H9 (cell line): ENCODE measurements around the gene NHLRC4. TPM values are rescaled to one million over a fixed set of nuclear protein-coding genes. Genes with fewer than 3 reads are reported as not detected.
A peak's percentile ranks its signal among the peaks of the same experiment; 100 is the strongest.

Experiments
- DNase-seq: peaks from one replicate; pipeline ENCODE4 v3.0.0-alpha.2; 2017
- H2AFZ ChIP-seq: one replicate; pipeline ENCODE4 v1.6.1; 2013; ENCODE audit warnings: mild to moderate bottlenecking, low read length, control low read depth, moderate library complexity
- H2AK5ac ChIP-seq: 2 replicates; pipeline ENCODE4 v1.6.1; 2013; ENCODE audit warnings: low read length, control low read depth, mixed read lengths; ENCODE audit not compliant: insufficient read length
- H2BK120ac ChIP-seq: one replicate; pipeline ENCODE4 v1.6.1; 2013; ENCODE audit warnings: low read depth, mild to moderate bottlenecking, low read length, control low read depth, inconsistent platforms; ENCODE audit not compliant: poor library complexity, severe bottlenecking
- H2BK12ac ChIP-seq: 2 replicates; pipeline ENCODE4 v1.6.1; 2013; ENCODE audit warnings: low read length, control low read depth, mixed read lengths, low read depth; ENCODE audit not compliant: insufficient read length
- H2BK15ac ChIP-seq: 2 replicates; pipeline ENCODE4 v1.6.1; 2013; ENCODE audit warnings: low read depth, low read length, control low read depth
- H2BK20ac ChIP-seq: one replicate; pipeline ENCODE4 v1.6.1; 2013; ENCODE audit warnings: low read depth, mild to moderate bottlenecking, low read length, control low read depth, inconsistent platforms; ENCODE audit not compliant: poor library complexity, severe bottlenecking
- H2BK5ac ChIP-seq: 2 replicates; pipeline ENCODE4 v1.6.1; 2013; ENCODE audit warnings: low read length, control low read depth, mixed read lengths; ENCODE audit not compliant: insufficient read length
- H3K14ac ChIP-seq: 2 replicates; pipeline ENCODE4 v1.6.1; 2013; ENCODE audit warnings: low read length, control low read depth; ENCODE audit not compliant: insufficient read depth
- H3K18ac ChIP-seq: 2 replicates; pipeline ENCODE4 v1.6.1; 2013; ENCODE audit warnings: low read depth, mild to moderate bottlenecking, mixed read lengths, low read length, control low read depth; ENCODE audit not compliant: insufficient read length
- H3K23ac ChIP-seq: 2 replicates; pipeline ENCODE4 v1.6.1; 2013; ENCODE audit warnings: low read length, control low read depth, mixed read lengths, low read depth; ENCODE audit not compliant: insufficient read length
- H3K23me2 ChIP-seq: 2 replicates; pipeline ENCODE4 v1.6.1; 2013; ENCODE audit warnings: low read depth, mild to moderate bottlenecking, mixed read lengths, low read length, control low read depth; ENCODE audit not compliant: insufficient read length, poor library complexity, severe bottlenecking
- H3K27ac ChIP-seq: 2 replicates; pipeline ENCODE4 v1.5.1; 2013; ENCODE audit warnings: low read length, control low read depth, mixed read lengths, low read depth; ENCODE audit not compliant: insufficient read length
- H3K27me3 ChIP-seq: 2 replicates; pipeline ENCODE4 v1.6.1; 2013; ENCODE audit warnings: low read length, control low read depth, inconsistent platforms; ENCODE audit not compliant: insufficient read depth
- H3K4ac ChIP-seq: 2 replicates; pipeline ENCODE4 v1.6.1; 2013; ENCODE audit warnings: low read depth, mild to moderate bottlenecking, control low read depth, inconsistent platforms, low read length, moderate library complexity
- H3K4me1 ChIP-seq: 2 replicates; pipeline ENCODE4 v1.6.1; 2013; ENCODE audit warnings: low read length, control low read depth, inconsistent platforms; ENCODE audit not compliant: insufficient read depth
- H3K4me2 ChIP-seq: 2 replicates; pipeline ENCODE4 v1.6.1; 2013; ENCODE audit warnings: low read length, control low read depth, mixed read lengths; ENCODE audit not compliant: insufficient read length, insufficient read depth
- H3K56ac ChIP-seq: 2 replicates; pipeline ENCODE4 v1.6.1; 2013; ENCODE audit warnings: low read depth, mild to moderate bottlenecking, mixed read lengths, low read length, control low read depth; ENCODE audit not compliant: insufficient read length
- H3K79me1 ChIP-seq: 2 replicates; pipeline ENCODE4 v1.6.1; 2013; ENCODE audit warnings: low read depth, mild to moderate bottlenecking, moderate library complexity, low read length, control low read depth, inconsistent platforms; ENCODE audit not compliant: insufficient read depth, poor library complexity, severe bottlenecking
- H3K79me2 ChIP-seq: 2 replicates; pipeline ENCODE4 v1.6.1; 2013; ENCODE audit warnings: low read length, control low read depth, inconsistent platforms; ENCODE audit not compliant: insufficient read depth
- H3K9ac ChIP-seq: 2 replicates; pipeline ENCODE4 v1.6.1; 2013; ENCODE audit warnings: low read length, control low read depth, mixed read lengths; ENCODE audit not compliant: insufficient read length; ENCODE audit errors: extremely low read depth
- H3K9me3 ChIP-seq: one replicate; pipeline ENCODE4 v1.6.1; 2013; ENCODE audit warnings: low read depth, low read length, inconsistent platforms; ENCODE audit not compliant: control insufficient read depth
- H3T11ph ChIP-seq: one replicate; pipeline ENCODE4 v1.6.1; 2013; ENCODE audit warnings: mild to moderate bottlenecking, low read length, control low read depth, inconsistent platforms
- H4K20me1 ChIP-seq: one replicate; pipeline ENCODE4 v1.6.1; 2013; ENCODE audit not compliant: control insufficient read depth, insufficient read length, insufficient read depth
- H4K5ac ChIP-seq: 2 replicates; pipeline ENCODE4 v1.6.1; 2013; ENCODE audit warnings: low read depth, mild to moderate bottlenecking, mixed read lengths, low read length, control low read depth; ENCODE audit not compliant: insufficient read length
- H4K8ac ChIP-seq: replicated peaks from 2 replicates; pipeline ENCODE4 v1.6.1; 2013; ENCODE audit warnings: low read length, control low read depth, mixed read lengths, low read depth; ENCODE audit not compliant: insufficient read length
- H4K91ac ChIP-seq: 2 replicates; pipeline ENCODE4 v1.6.1; 2013; ENCODE audit warnings: low read depth, mild to moderate bottlenecking, moderate library complexity, mixed read lengths, low read length, control low read depth; ENCODE audit not compliant: insufficient read length
- H3K27ac Mint-ChIP-seq, 3 experiments: 2 replicates in 2 of 3; 3 replicates in 1 of 3; pipeline ENCODE4 v1.8.0; 2020 to 2021; ENCODE audit warnings: mixed read lengths in 3 of 3, mild to moderate bottlenecking in 1 of 3, moderate library complexity in 1 of 3
- H3K27me3 Mint-ChIP-seq: 2 replicates; pipeline ENCODE4 v1.8.0; 2021; ENCODE audit warnings: low read depth, mild to moderate bottlenecking, moderate library complexity, mixed read lengths
- H3K36me3 Mint-ChIP-seq, 3 experiments: 2 replicates in 2 of 3; 3 replicates in 1 of 3; pipeline ENCODE4 v1.8.0; 2020 to 2021; ENCODE audit warnings: low read depth in 3 of 3, mixed read lengths in 3 of 3; ENCODE audit not compliant: insufficient read depth in 1 of 3
- H3K4me1 Mint-ChIP-seq, 2 experiments: 2 replicates each; pipeline ENCODE4 v1.8.0; 2020; ENCODE audit warnings: mixed read lengths in 2 of 2
- H3K4me3 Mint-ChIP-seq, 2 experiments: 2 replicates in 1 of 2; 3 replicates in 1 of 2; pipeline ENCODE4 v1.8.0; 2020 to 2021; ENCODE audit warnings: mild to moderate bottlenecking in 2 of 2, mixed read lengths in 2 of 2, moderate library complexity in 1 of 2
- H3K9me3 Mint-ChIP-seq, 2 experiments: 2 replicates in 1 of 2; 3 replicates in 1 of 2; pipeline ENCODE4 v1.8.0; 2020; ENCODE audit warnings: mild to moderate bottlenecking in 2 of 2, mixed read lengths in 2 of 2, moderate library complexity in 1 of 2
- WGBS: extraction: QIAGEN DNeasy Blood & Tissue Kit; methylation state at CpG from one replicate; pipeline ENCODE4 v1.1.7; 2013; ENCODE audit warnings: missing lambda C conversion rate, low lambda C conversion rate, mixed read lengths; ENCODE audit not compliant: insufficient read length; ENCODE audit errors: extremely low coverage; 5-methylcytosine and 5-hydroxymethylcytosine counted together
- total RNA-seq: library from RNA; stranded (reverse); gene quantifications from 2 replicates; pipeline ENCODE4 v1.2.1, GENCODE V29; 2021
- TF ChIP-seq, protein P1 (sequence below): fragments of 200-600 bp; sonication (generic); conservative IDR thresholded peaks from 3 replicates; pipeline ENCODE4 v1.8.0; 2021; ENCODE audit warnings: antibody characterized with exemption, mild to moderate bottlenecking

The NHLRC4 gene
- total RNA-seq, 1 experiment from 2014 or later: 0.42 TPM

DNA sequence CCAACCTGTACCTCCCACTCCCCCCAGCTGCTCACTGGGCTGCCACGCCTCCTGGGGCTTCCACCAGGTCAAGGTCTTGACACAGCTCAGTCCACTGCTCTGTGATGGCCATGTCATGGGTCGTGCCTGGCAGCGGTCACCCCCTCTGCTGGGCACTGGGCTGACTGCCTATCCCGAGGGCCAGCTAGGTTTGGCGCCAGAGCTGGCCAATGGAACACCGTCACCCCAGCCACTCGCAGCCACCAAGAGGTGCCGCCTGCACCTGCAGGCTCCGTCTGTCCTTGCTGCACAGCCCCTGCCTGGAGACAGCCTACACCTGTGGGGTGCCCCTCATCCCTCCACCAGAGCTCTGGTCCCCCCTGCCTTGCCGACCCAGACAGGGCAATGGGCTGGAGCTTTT is 18.5 kb downstream of the NHLRC4 start:
- Histone ChIP-seq H3K14ac (no peak overlapping the region), H3K9ac (no peak overlapping the region), H3K18ac (no peak overlapping the region), H3T11ph (no peak overlapping the region), H3K23ac (no peak overlapping the region), H2AFZ (no peak overlapping the region), H4K8ac (no peak overlapping the region), H2BK12ac (no peak overlapping the region), H3K79me1 (no peaks in the 10 kb centered on the region), H2BK5ac (no peak overlapping the region), H3K56ac (no peak overlapping the region), H2AK5ac (no peak overlapping the region), H3K79me2 (no peaks in the 10 kb centered on the region), H3K27ac (no peak overlapping the region), H3K4me1 (no peaks in the 10 kb centered on the region; the same call in 1 of the 2 replicates), H2BK20ac (no peak overlapping the region), H4K91ac (no peak overlapping the region), H3K4me2 (no peak overlapping the region), H4K5ac (no peak overlapping the region), H2BK15ac (no peak overlapping the region), H2BK120ac (no peak overlapping the region), H3K23me2 (peaks cover 5% of the 10 kb centered on the region), H3K9me3 (no peaks in the 10 kb centered on the region), H4K20me1 (no peaks in the 10 kb centered on the region), H3K27me3 (peaks cover 7% of the 10 kb centered on the region; the same call in 1 of the 2 replicates), H3K4ac (no peak overlapping the region)
- H3K4me1 Mint-ChIP-seq: peaks cover 6 to 21% of the 10 kb centered on the region in 2 experiments
- H3K9me3 Mint-ChIP-seq: no peaks in the 10 kb centered on the region
- peak; percentile 73 for DNase-seq
- H3K36me3 Mint-ChIP-seq: peaks cover 0 to 4% (median 4%) of the 10 kb centered on the region in 3 experiments; a peak in 3 of 7 replicates
- peaks cover 33% of the 10 kb centered on the region for H3K27me3 Mint-ChIP-seq
- H3K27ac Mint-ChIP-seq: no peak overlapping the region
- no CpG with 5 or more reads among the region's 10 CpGs for WGBS
- H3K4me3 Mint-ChIP-seq: no peak overlapping the region
- TF ChIP-seq, protein P1, sequence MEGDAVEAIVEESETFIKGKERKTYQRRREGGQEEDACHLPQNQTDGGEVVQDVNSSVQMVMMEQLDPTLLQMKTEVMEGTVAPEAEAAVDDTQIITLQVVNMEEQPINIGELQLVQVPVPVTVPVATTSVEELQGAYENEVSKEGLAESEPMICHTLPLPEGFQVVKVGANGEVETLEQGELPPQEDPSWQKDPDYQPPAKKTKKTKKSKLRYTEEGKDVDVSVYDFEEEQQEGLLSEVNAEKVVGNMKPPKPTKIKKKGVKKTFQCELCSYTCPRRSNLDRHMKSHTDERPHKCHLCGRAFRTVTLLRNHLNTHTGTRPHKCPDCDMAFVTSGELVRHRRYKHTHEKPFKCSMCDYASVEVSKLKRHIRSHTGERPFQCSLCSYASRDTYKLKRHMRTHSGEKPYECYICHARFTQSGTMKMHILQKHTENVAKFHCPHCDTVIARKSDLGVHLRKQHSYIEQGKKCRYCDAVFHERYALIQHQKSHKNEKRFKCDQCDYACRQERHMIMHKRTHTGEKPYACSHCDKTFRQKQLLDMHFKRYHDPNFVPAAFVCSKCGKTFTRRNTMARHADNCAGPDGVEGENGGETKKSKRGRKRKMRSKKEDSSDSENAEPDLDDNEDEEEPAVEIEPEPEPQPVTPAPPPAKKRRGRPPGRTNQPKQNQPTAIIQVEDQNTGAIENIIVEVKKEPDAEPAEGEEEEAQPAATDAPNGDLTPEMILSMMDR: no peak
